Gastrocnemius medialis (tissue), 4 donors: ENCODE measurements around the gene MAP7.

ENCODE experiments used
- CTCF ChIP-seq, 5 experiments: fragments of 450-650 bp in 3 of 5; fragments of 200-600 bp in 2 of 5; sonication (generic) in 2 of 5; IDR thresholded peaks in 4 of 5; conservative IDR thresholded peaks in 1 of 5; 1 replicate in 4 of 5; 2 replicates in 1 of 5; pipeline ENCODE4 v1.5.1; 2016 to 2019; ENCODE audit warnings: antibody characterized with exemption in 5 of 5, mild to moderate bottlenecking in 3 of 5, moderate library complexity in 3 of 5
- POLR2A ChIP-seq, 2 donors: fragments of 450-650 bp; IDR thresholded peaks; one replicate each; pipeline ENCODE4 v1.6.1; 2017; ENCODE audit warnings: antibody characterized with exemption in 2 of 2, mild to moderate bottlenecking in 2 of 2, moderate library complexity in 2 of 2

DNA sequence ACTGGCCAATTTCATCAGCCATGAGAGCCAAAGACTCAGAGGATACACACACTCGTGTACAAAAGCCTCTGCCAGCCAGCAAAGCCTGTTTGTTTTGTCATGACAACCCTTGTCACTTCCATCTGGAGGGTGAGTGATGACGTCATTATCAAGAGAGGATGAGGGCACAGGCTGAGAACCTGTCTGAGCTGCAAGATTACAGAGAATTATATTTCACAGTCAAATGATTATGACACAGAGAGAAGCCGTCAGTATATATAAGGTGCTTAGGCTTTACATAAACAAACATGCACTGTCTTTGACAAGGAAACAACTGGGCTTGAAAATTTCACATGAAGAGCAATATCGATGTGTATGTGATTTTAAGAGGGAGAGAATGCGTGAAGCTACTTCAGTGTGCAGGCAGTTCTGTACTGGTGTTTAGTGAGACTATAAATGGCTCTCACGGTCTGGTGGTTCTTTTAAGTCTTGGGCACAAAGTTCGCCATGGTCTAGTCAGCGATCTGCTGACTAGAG, 224.1 kb downstream of the MAP7 start:
- TF ChIP-seq CTCF (IDR thresholded peaks at IDR 0.05 in 4 of 5, conservative IDR thresholded peaks at IDR 0.05 in 1 of 5) = no peak
- TF ChIP-seq POLR2A (IDR thresholded peaks at IDR 0.05) = no peak
